ENCODE data around the gene DCUN1D4. TPM values are rescaled to one million over a fixed set of nuclear protein-coding genes. Genes with fewer than 3 reads are reported as not detected.

The DCUN1D4 gene
- total and polyA plus RNA-seq, 8 donors, result 9.2 to 24.2 (median 16.9) TPM

GRCh38 chr4:51845055-51845426 is 2.1 kb downstream of the DCUN1D4 start:
- ATAC-seq (no peak), DNase-seq (no peak), FAIRE-seq (no peak)
- H3K27me3 ChIP-seq, result no peaks in the 10 kb centered on the region
- TF ChIP-seq, protein P1, sequence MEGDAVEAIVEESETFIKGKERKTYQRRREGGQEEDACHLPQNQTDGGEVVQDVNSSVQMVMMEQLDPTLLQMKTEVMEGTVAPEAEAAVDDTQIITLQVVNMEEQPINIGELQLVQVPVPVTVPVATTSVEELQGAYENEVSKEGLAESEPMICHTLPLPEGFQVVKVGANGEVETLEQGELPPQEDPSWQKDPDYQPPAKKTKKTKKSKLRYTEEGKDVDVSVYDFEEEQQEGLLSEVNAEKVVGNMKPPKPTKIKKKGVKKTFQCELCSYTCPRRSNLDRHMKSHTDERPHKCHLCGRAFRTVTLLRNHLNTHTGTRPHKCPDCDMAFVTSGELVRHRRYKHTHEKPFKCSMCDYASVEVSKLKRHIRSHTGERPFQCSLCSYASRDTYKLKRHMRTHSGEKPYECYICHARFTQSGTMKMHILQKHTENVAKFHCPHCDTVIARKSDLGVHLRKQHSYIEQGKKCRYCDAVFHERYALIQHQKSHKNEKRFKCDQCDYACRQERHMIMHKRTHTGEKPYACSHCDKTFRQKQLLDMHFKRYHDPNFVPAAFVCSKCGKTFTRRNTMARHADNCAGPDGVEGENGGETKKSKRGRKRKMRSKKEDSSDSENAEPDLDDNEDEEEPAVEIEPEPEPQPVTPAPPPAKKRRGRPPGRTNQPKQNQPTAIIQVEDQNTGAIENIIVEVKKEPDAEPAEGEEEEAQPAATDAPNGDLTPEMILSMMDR (IDR thresholded peaks at IDR 0.05), result no peak
- H3K9me3 ChIP-seq, result no peaks in the 10 kb centered on the region
- H3K27ac ChIP-seq, result peak overlapping the region; percentile 66 to 94 (median 80)
- 24 to 25% methylated on average over 6 of the region's 6 CpGs for WGBS, 2 donors
- peaks cover 0 to 7% (median 6%) of the 10 kb centered on the region in 3 donors for H3K4me1 ChIP-seq
- H3K36me3 ChIP-seq, result no peaks in the 10 kb centered on the region
- H3K4me3 ChIP-seq, result peak overlapping the region; percentile 54 to 91 (median 62)
- intact Hi-C loops (cut with DNase I), result no loop called here

DNA sequence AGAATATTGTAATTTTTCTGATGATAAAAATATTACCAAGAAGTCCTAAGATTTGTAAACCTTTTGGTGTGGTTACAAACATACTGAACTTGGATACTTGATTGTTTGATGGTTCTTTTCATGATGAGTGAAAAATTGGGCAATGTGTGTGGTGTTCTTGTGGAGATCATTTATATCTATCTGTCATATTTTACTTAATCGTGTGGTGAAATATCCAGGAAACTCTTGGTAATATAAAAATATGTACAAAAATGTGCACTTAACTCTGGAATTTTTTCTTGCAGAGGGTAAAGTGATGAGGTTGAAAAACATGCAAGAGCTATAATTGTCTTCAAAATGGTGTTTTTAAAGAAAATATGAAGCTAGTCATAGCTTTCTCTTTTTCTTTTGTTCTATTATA is 2.8 kb downstream of the DCUN1D4 start:
- TF ChIP-seq, protein P1 (IDR thresholded peaks at IDR 0.05), result no peak
- peak; percentile 39 for FAIRE-seq
- no peaks in the 10 kb centered on the region for H3K36me3 ChIP-seq
- H3K9me3 ChIP-seq, result no peaks in the 10 kb centered on the region
- peaks cover 0 to 7% (median 6%) of the 10 kb centered on the region in 3 donors for H3K4me1 ChIP-seq
- DNase-seq, result no peak
- H3K27me3 ChIP-seq, result no peaks in the 10 kb centered on the region
- intact Hi-C loops (cut with DNase I), result no loop called here
- no peak overlapping the region for H3K4me3 ChIP-seq
- ATAC-seq, result no peak
- no peak overlapping the region for H3K27ac ChIP-seq
- WGBS, 2 donors, result 33 to 34% methylated on average over 1 of the region's 1 CpG

- no peak overlapping the region for H3K27ac ChIP-seq
- H3K4me1 ChIP-seq, result peaks cover 13 to 27% (median 22%) of the 10 kb centered on the region in 3 donors
- no peaks in the 10 kb centered on the region for H3K27me3 ChIP-seq
- intact Hi-C loops (cut with DNase I), result no loop called here
- no peak overlapping the region for H3K4me3 ChIP-seq
- no peak for ATAC-seq
- WGBS, 2 donors, result 73 to 76% methylated on average over 5 of the region's 5 CpGs
- no peaks in the 10 kb centered on the region for H3K36me3 ChIP-seq
- no peak for FAIRE-seq
- H3K9me3 ChIP-seq, result no peaks in the 10 kb centered on the region
- TF ChIP-seq, protein P1 (IDR thresholded peaks at IDR 0.05), result no peak
- DNase-seq, result no peak
Measured at GRCh38 chr4:51849430-51849829, 6.5 kb downstream of the DCUN1D4 start.

DNA sequence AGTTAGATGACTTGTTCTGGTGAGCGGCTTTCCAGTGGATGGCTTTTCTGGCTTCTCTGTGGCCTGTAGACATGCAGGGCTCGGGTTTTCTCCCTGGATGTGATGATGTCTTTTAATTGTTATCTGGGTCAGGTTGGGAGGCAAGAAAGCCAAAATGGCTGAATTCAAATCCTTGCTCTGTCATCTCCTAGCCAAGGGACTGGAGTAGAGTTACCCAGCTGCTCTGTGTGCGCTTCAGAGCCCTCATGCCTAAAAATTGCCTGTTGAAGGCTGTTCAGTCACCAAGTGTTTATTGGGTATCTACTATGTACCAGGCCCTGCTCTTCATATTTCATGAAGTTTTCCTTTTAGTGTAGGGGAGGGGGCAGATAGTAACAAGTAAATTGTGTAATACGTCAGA is 7.3 kb downstream of the DCUN1D4 start:
- no peak for ATAC-seq
- 94 to 96% methylated on average over 4 of the region's 4 CpGs for WGBS, 2 donors
- FAIRE-seq, result no peak

More for the DNA sequence above, 7.3 kb downstream of the DCUN1D4 start:
- H3K4me3 ChIP-seq, result no peak overlapping the region
- H3K4me1 ChIP-seq, result peaks cover 13 to 25% (median 23%) of the 10 kb centered on the region in 3 donors
- DNase-seq, result no peak
- H3K36me3 ChIP-seq, result no peaks in the 10 kb centered on the region
- TF ChIP-seq, protein P1 (IDR thresholded peaks at IDR 0.05), result no peak
- no peaks in the 10 kb centered on the region for H3K27me3 ChIP-seq
- H3K27ac ChIP-seq, result no peak overlapping the region
- intact Hi-C loops (cut with DNase I), result no loop called here
- no peaks in the 10 kb centered on the region for H3K9me3 ChIP-seq
